Measurements from ENCODE around the gene CST6.
A peak's percentile ranks its signal among the peaks of the same experiment; 100 is the strongest.
"Not testable (repeated sequence)": the region's sequence is repeated elsewhere in the genome, so short reads cannot be mapped to it uniquely, and the experiment has no call there.

Gene CST6

DNA sequence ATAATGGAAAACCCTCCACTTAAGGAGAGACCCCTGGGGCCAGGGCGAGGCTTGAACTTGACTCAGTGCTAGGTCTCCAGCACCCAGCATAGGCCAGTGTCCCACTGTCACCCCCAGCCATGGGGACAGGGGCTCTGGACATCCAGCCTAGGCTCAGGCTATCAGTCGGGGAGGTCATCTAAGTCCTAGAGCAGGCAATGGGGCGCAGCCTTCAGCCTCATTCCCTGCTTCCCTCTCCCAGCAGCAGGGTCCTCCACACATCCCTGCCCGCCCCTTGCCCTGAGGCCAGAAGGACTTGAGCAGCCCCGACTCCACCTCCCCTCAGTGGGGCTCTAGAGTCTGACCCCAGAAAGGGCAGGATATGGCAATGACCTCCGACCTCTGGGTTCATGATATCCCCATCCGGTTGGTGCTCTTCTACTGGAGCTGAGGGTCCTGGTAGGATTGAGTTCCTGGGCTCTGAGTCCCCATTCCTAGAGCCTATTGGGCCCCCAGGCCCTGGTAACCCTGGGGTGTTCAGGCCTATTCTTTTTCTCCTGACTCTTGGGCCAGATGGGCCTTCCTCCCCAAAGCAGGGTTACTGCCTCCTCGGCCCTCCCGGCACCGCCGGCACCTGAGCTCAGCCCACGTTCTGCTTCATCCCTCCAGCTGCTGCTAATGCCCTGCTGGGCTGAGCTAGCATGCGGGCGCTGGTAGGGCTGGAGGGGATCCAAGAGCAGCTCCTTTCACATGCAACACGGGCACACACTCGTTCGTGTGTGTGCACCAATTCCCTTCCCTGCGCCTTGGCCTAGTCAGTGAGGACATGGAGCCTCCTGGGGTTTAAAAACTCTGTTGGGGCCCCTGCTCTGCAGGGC is 4.4 kb downstream of the CST6 start:
- DNase-seq = no peak

DNA sequence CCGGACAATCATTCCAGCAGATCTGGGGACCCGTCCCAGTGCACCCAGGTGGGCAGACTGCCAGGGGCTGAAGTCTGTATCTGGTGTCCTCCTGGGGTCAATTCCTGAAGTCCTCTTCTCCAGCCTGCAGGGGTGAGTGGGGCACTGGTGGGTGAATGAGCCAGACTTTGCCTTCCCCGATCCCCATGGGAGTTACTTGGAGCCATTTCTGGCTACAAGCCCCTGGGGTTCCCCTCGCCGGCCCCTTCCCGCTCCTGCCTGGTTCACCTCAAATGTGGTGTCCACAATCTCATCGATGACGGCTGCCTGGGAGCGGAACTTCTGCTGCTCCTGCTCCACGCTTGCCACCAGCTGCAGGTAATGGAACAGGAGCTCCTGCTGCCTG is 5.0 kb downstream of the CST6 start:
- DNase-seq = no peak

DNA sequence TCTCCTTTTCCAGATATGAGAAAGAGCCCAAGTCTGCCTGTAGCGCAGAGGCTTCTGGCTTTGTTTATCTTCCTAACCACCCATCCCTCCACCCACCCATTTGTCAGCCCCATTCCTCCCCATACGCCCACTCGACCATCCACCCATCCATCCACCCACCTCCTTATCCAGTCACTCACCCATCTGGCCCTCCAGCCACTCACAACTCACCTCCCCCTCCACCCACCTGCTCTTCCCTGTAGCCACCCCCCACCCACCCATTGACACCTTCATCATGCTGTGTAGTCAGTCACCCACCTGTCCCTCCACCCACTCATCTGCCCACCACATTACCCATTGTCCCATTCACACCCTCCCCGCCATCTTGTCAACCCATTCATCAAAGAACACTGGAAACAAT is 5.5 kb downstream of the CST6 start:
- DNase-seq = no peak

GRCh38 chr11:66020212-66020611 is 8.4 kb downstream of the CST6 start:
- DNase-seq = no peak

DNA sequence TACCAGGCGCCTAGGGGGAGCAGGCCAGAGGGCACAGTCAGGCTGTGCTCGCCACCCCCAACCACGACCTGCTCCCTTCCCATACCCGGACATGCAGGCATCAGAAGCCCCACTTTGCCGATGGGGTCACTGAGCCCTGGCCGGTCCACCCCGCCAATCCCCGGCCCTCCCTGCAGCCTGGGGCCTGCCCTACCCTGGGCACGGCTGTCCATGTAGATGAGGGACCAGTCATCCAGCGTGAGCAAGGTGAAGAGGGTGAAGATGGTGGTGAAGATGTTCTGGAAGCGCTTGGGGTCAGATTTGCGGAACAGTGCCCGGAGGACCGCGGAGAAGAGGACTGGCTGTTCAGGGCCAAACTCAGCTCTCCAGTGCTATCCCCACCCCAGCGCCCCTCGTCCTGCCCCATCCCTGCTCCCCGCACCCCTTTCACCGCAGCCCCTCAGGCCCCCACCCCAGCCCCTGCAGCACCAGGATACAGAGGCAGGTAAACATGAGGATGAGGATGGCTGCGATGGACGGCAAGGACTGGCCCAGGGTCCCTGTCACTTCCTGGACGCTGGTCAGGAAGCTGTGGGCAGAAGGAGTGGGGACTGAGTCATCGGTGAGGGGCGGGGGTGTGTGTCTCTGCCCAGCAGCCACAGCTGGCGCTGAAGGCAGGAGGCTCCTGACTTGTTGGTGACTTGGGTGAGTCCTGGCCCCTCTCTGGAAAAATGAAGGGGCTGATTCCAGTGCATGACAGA is 9.0 kb downstream of the CST6 start:
- DNase-seq = no peak

- DNase-seq = peak; percentile 85
These were observed 10.8 kb downstream of the CST6 start for GRCh38 chr11:66022401-66023185.

- not testable (repeated sequence) for DNase-seq
These were observed 11.3 kb downstream of the CST6 start for GRCh38 chr11:66023186-66023440.

- DNase-seq = no peak
These were observed 14.3 kb downstream of the CST6 start, which contains the start of gene CATSPER1 for GRCh38 chr11:66026017-66026529. TSS of gene CATSPER1 (minus strand) at chr11:66026479. CDS start at chr11:66026379, 100 bp downstream.

GRCh38 chr11:66032957-66033735 is 21.3 kb downstream of the CST6 start:
- no peak for DNase-seq

- DNase-seq = no peak
These were observed 24.0 kb downstream of the CST6 start for GRCh38 chr11:66035653-66036333.

DNA sequence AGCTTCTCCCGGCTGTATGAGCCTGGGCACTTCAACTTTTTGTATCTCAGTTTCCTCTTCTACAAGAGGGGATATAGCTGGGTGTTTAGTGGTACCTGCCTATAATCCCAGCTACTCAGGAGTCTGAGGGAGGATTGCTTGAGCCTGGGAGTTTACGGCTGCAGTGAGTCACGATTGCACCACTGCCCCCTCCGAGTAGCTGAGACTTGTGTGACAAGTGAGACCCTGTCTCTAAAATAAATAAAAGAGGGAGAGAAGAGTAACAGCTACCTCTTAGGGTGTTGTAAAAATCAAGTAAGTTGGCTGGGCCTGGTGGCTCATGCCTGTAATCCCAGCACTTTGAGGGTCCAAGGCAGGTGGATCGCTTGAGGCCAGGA is 24.5 kb downstream of the CST6 start:
- DNase-seq = no peak

GRCh38 chr11:66037327-66037726 is 25.5 kb downstream of the CST6 start:
- DNase-seq = no peak

DNA sequence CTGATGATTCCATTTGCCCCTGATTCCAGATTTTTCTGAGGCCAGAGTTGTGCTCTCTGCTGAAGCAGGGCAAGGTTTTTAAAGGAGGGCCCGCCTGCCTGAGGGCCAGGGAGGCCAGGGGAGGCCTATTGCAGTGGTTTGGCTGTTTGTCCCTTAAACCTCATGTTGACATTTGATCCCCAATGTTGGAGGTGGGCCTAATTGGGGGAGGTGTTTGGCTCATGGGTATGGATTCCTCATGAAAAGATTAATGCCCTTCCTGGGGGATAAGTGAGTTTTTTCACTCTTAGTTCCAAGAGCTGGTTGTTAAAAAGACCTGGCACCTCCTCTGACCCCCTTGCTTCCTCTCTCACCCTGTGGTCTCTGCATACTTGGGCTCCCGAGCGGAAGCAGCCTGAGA is 28.0 kb downstream of the CST6 start:
- DNase-seq = no peak

GRCh38 chr11:66042227-66042995 is 30.6 kb downstream of the CST6 start:
- no peak for DNase-seq

DNA sequence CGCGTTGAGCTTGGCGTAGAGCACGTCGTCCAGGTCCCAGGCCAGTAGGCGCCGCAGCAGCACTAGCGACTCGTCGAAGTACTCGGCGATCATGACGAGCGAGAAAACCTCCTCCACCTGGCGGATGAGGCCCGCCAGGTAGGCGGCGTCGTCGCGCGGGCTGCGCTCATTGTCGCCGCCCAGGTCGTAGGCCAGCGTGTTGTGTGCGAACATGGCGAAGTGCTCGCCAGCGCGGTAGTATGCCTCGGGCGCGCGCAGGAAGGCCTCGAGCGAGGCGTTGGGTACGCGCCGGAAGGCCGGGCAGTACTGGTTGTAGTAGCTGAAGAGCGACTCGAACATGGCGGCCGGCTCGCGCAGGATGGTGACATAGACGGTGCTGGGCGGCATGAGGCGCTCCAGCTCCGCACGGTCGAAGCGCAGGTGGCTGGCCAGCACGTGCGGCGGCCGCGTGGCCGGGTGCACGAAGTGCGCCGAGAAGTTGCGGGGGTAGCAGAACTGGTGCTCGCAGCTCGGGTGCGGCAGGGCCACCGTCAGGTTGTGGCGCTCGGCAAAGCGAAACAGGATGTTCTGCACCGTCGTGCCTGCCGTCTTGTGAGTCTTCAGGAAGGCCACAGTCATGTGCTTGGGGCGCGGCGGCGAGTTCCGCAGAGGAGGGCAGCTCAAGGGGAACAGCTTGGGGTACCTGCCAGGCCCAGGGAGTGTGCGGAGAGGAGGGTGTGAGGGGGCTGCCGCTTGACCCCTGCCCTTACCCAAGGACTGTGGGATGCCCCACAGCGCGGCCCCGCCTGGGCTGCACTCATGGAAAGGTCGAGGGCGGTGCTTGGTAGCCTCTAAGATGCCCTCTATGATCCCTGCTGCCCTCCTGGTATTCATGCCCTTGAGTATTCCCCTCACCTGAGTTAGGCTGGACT is 31.4 kb downstream of the CST6 start:
- no peak for DNase-seq

GRCh38 chr11:66044757-66045156 is 32.9 kb downstream of the CST6 start:
- no peak for DNase-seq

GRCh38 chr11:66045177-66045639 is 33.4 kb downstream of the CST6 start:
- peak; percentile 92 for DNase-seq

GRCh38 chr11:66046901-66047300 is 35.1 kb downstream of the CST6 start:
- DNase-seq = no peak

DNA sequence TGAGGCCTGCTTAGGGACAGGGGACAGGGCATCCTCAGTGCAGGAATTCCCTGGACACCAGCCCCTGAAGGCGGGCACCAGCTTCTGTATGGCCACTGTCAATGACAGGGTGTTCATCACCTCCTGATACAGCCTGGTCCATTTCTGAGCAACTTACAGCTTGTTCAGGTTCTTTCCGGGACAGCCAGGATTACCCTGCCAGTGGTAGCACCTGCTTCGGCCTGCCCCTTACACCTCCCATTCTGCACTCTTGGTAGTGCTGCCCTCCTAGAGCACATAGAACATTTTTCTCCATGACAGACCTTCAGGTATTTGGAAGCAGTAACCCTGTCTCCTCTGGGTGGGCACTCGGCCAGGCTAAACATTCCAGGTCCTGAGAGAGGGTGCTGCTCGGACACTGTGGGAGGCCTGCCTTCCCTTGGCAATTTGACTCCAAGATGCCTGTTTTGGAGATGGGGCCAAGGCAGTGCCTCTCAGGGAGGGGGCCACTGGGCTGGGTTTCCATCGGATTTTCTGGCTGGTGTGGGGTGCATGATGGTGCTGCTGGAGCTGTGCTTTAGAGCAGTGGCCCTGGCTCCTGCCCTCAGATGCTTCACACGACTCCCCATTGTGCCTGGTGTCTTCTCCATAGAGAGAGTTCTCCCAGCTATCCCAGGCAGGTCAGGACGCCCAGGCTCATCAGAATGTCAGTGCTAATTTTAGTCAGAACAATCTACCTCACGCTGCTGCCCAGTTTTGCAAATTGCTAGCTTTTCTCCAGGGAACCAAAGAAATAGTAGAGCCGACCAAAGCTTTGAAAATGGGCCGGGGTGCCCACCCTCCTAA is 35.9 kb downstream of the CST6 start:
- DNase-seq = no peak

Data from eye (tissue), 1 donor.